Activated CD8-positive, alpha-beta memory T cell treated with anti-CD3 and anti-CD28 coated beads, Interleukin-2, amount 50 U/mL, for 4 hours (primary cell): ENCODE results near the gene FBXL20.
"Not testable (repeated sequence)": the region's sequence is repeated elsewhere in the genome, so short reads cannot be mapped to it uniquely, and the experiment has no call there.

Source experiments
- DNase-seq: peaks from one replicate; pipeline ENCODE4 v3.0.0-alpha.2; 2020

Gene FBXL20

GRCh38 chr17:39401412-39402243 lies at the start of gene FBXL20:
Gene FBXL20, minus strand, starts transcription at chr17:39401626. Its CDS starts 224 bp downstream, at chr17:39401402.
- peak; percentile 95 for DNase-seq

- DNase-seq = peak; percentile 89
Measured at GRCh38 chr17:39450847-39451581, 49.6 kb upstream of the FBXL20 start, which contains the start of gene MED1. Gene MED1, minus strand, starts transcription at chr17:39451263. Its CDS starts 201 bp downstream, at chr17:39451062.

GRCh38 chr17:39450051-39450450 lies 48.6 kb upstream of the FBXL20 start:
- DNase-seq = no peak

GRCh38 chr17:39447561-39447960 lies 46.1 kb upstream of the FBXL20 start:
- no peak for DNase-seq

- DNase-seq = no peak
Measured at GRCh38 chr17:39443326-39443725, 41.9 kb upstream of the FBXL20 start.

GRCh38 chr17:39439868-39440267 lies 38.4 kb upstream of the FBXL20 start:
- not testable (repeated sequence) for DNase-seq

GRCh38 chr17:39429600-39429999 lies 28.2 kb upstream of the FBXL20 start:
- no peak for DNase-seq

GRCh38 chr17:39416141-39416540 lies 14.7 kb upstream of the FBXL20 start:
- DNase-seq = no peak

- no peak for DNase-seq
Measured at GRCh38 chr17:39410279-39410678, 8.9 kb upstream of the FBXL20 start.

GRCh38 chr17:39408360-39408759 lies 6.9 kb upstream of the FBXL20 start:
- no peak for DNase-seq

GRCh38 chr17:39406951-39407350 lies 5.5 kb upstream of the FBXL20 start:
- no peak for DNase-seq

GRCh38 chr17:39405436-39405835 lies 4.0 kb upstream of the FBXL20 start:
- no peak for DNase-seq

GRCh38 chr17:39404542-39405378 lies 3.3 kb upstream of the FBXL20 start:
- no peak for DNase-seq

- DNase-seq = no peak
Measured at GRCh38 chr17:39402890-39403605, 1.6 kb upstream of the FBXL20 start.

GRCh38 chr17:39402244-39402889 lies 941 bp upstream of the FBXL20 start:
- DNase-seq = peak; percentile 80

- peak; percentile 26 for DNase-seq
Measured at GRCh38 chr17:39400547-39401411, 647 bp downstream of the FBXL20 start.

- DNase-seq = no peak
Measured at GRCh38 chr17:39399791-39400190, 1.6 kb downstream of the FBXL20 start.

- no peak for DNase-seq
Measured at GRCh38 chr17:39393736-39394135, 7.7 kb downstream of the FBXL20 start.

- DNase-seq = no peak
Measured at GRCh38 chr17:39391448-39391847, 10.0 kb downstream of the FBXL20 start.

GRCh38 chr17:39385040-39385439 lies 16.4 kb downstream of the FBXL20 start:
- DNase-seq = no peak

- DNase-seq = no peak
Measured at GRCh38 chr17:39380144-39380543, 21.3 kb downstream of the FBXL20 start.
